HCT116 (cell line): Measurements from ENCODE around the gene ATAD3C. TPM values are rescaled to one million over a fixed set of nuclear protein-coding genes. Genes with fewer than 3 reads are reported as not detected.
"Not testable (repeated sequence)": the region's sequence is repeated elsewhere in the genome, so short reads cannot be mapped to it uniquely, and the experiment has no call there.

Experiments
- ATAC-seq: fragments of 200-7000 bp; cut with Tn5 transposase; 2 replicates; pipeline ENCODE4 v1.9.1; 2020; ENCODE audit warnings: mild to moderate bottlenecking, moderate library complexity
- BruUV-seq: library from RNA; stranded (reverse); fragments of 400-500 nt; replicated peaks from 2 replicates; lab custom pipeline; 2021; lab: Mats Ljungman, UMichigan
- CTCF ChIA-PET: fragments of 300-600 bp; sonication (Branson Sonifier 250); formaldehyde crosslinking; loops from one replicate; lab custom pipeline; 2021; ENCODE audit warnings: antibody characterized with exemption; lab: Charles Lee
- POLR2A ChIA-PET: fragments of 300-600, 350-600 bp; sonication (Branson Sonifier 250); formaldehyde crosslinking; loops from one replicate; lab custom pipeline; 2021; ENCODE audit warnings: antibody characterized with exemption; lab: Charles Lee
- RAD21 ChIA-PET, 2 experiments: fragments of 300-600 bp; sonication (Branson Sonifier 250); formaldehyde crosslinking; loops; one replicate each; lab custom pipeline; 2023; ENCODE audit warnings: low total read pairs in 2 of 2; ENCODE audit not compliant: uncharacterized antibody in 2 of 2, unreplicated experiment in 2 of 2, low non-redundant PET in 1 of 2; lab: Charles Lee
- DNase-seq: peaks from one replicate; pipeline ENCODE4 v3.0.0-alpha.2; 2010; ENCODE audit warnings: low read depth, low spot score
- H2AFZ ChIP-seq: fragments of 200-600 bp; shearing (Covaris generic), sonication (generic); 2 replicates; pipeline ENCODE4 v1.6.1; 2017; ENCODE audit warnings: low read depth, mixed run types, mixed read lengths, antibody characterized with exemption, low read length; ENCODE audit not compliant: poor library complexity, severe bottlenecking
- H3K27ac ChIP-seq: 2 replicates; pipeline ENCODE4 v1.5.1; 2012; ENCODE audit warnings: low read depth, low read length
- H3K27me3 ChIP-seq: fragments of 200-600 bp; sonication (generic); 2 replicates; pipeline ENCODE4 v1.6.1; 2016; ENCODE audit warnings: mixed run types, low read length, mixed read lengths; ENCODE audit not compliant: insufficient read depth
- H3K36me3 ChIP-seq, 2 experiments: fragments of 200-500 bp in 1 of 2; fragments of 200-600 bp in 1 of 2; sonication (Bioruptor generic) in 1 of 2; sonication (generic) in 1 of 2; 2 replicates each; pipeline versions ENCODE4 v1.5.1 to v1.6.1; 2014 to 2016; ENCODE audit warnings: low read length in 2 of 2, inconsistent platforms in 1 of 2, mixed read lengths in 1 of 2, mixed run types in 1 of 2; ENCODE audit not compliant: insufficient read depth in 2 of 2, control insufficient read depth in 1 of 2
- H3K4me1 ChIP-seq, 2 experiments: fragments of 200-600 bp in 1 of 2; sonication (generic) in 1 of 2; 2 replicates each; pipeline versions ENCODE4 v1.5.1 to v1.6.1; 2012 to 2017; ENCODE audit warnings: low read length in 2 of 2, inconsistent platforms in 1 of 2, mild to moderate bottlenecking in 1 of 2, mixed read lengths in 1 of 2, mixed run types in 1 of 2, moderate library complexity in 1 of 2; ENCODE audit not compliant: insufficient read depth in 2 of 2, control insufficient read depth in 1 of 2
- H3K4me2 ChIP-seq: fragments of 200-600 bp; sonication (generic); 2 replicates; pipeline ENCODE4 v1.6.1; 2017; ENCODE audit warnings: mixed run types, low read length, mixed read lengths
- H3K4me3 ChIP-seq, 2 experiments: fragments of 200-600 bp in 1 of 2; sonication (generic) in 1 of 2; replicated peaks in 1 of 2; 2 replicates each; pipeline ENCODE4 v1.5.1; 2011 to 2016; ENCODE audit warnings: low read length in 2 of 2, control low read depth in 1 of 2, low read depth in 1 of 2, mild to moderate bottlenecking in 1 of 2, mixed read lengths in 1 of 2, mixed run types in 1 of 2
- H3K79me2 ChIP-seq: fragments of 200-600 bp; sonication (generic); 2 replicates; pipeline ENCODE4 v1.6.1; 2017; ENCODE audit warnings: mild to moderate bottlenecking, mixed run types, low read length, moderate library complexity, mixed read lengths; ENCODE audit not compliant: insufficient read depth
- H3K9ac ChIP-seq: fragments of 200-600 bp; sonication (generic); 2 replicates; pipeline ENCODE4 v1.6.1; 2016; ENCODE audit warnings: low read length, mixed read lengths
- H3K9me2 ChIP-seq: fragments of 200-600 bp; sonication (generic), shearing (Covaris generic); 2 replicates; pipeline ENCODE4 v1.6.1; 2017; ENCODE audit warnings: mixed run types, mild to moderate bottlenecking, moderate library complexity; ENCODE audit not compliant: insufficient read depth
- H3K9me3 ChIP-seq, 2 experiments: fragments of 200-500 bp in 1 of 2; fragments of 200-600 bp in 1 of 2; sonication (Bioruptor generic) in 1 of 2; sonication (generic) in 1 of 2; 2 replicates each; pipeline ENCODE4 v1.6.1; 2014 to 2017; ENCODE audit warnings: low read length in 2 of 2, mixed read lengths in 2 of 2, inconsistent platforms in 1 of 2, low read depth in 1 of 2, mild to moderate bottlenecking in 1 of 2, mixed run types in 1 of 2, moderate library complexity in 1 of 2; ENCODE audit not compliant: control insufficient read depth in 1 of 2, insufficient read depth in 1 of 2
- H4K20me1 ChIP-seq: fragments of 200-600 bp; sonication (generic), shearing (Covaris generic); 2 replicates; pipeline ENCODE4 v1.6.1; 2017; ENCODE audit warnings: mixed run types, mild to moderate bottlenecking, moderate library complexity; ENCODE audit not compliant: insufficient read depth
- ELF1 ChIP-seq: IDR thresholded peaks from 2 replicates; pipeline ENCODE4 v1.6.1; 2012; ENCODE audit warnings: low read depth, borderline replicate concordance
- FOSL1 ChIP-seq: IDR thresholded peaks from 2 replicates; pipeline ENCODE4 v1.6.1; 2012; ENCODE audit warnings: low read depth
- JUND ChIP-seq: IDR thresholded peaks from 2 replicates; pipeline ENCODE4 v1.6.1; 2012
- POLR2A ChIP-seq: IDR thresholded peaks from 2 replicates; pipeline ENCODE4 v1.7.0; 2011; ENCODE audit warnings: borderline replicate concordance; ENCODE audit not compliant: insufficient read depth, insufficient read length; ENCODE audit errors: extremely low read depth
- POLR2AphosphoS5 ChIP-seq: IDR thresholded peaks from 2 replicates; pipeline ENCODE4 v1.6.1; 2011; ENCODE audit warnings: mild to moderate bottlenecking, low read depth, low read length, moderate library complexity
- RAD21 ChIP-seq: IDR thresholded peaks from 2 replicates; pipeline ENCODE4 v1.6.1; 2012; ENCODE audit warnings: low read depth, mild to moderate bottlenecking
- SP1 ChIP-seq: IDR thresholded peaks from 2 replicates; pipeline ENCODE4 v1.6.1; 2012; ENCODE audit warnings: low read depth
- SRF ChIP-seq: IDR thresholded peaks from 2 replicates; pipeline ENCODE4 v1.6.1; 2012; ENCODE audit warnings: low read depth
- TCF7L2 ChIP-seq: IDR thresholded peaks from 2 replicates; pipeline ENCODE4 v1.7.0; 2011; ENCODE audit warnings: borderline replicate concordance, inconsistent platforms; ENCODE audit not compliant: insufficient read depth, insufficient read length; ENCODE audit errors: extremely low read depth
- YY1 ChIP-seq: IDR thresholded peaks from 2 replicates; pipeline ENCODE4 v1.6.1; 2011; ENCODE audit warnings: low read length, low read depth, moderate library complexity, mild to moderate bottlenecking; ENCODE audit not compliant: insufficient replicate concordance; ENCODE audit errors: extremely low read depth
- ZFX ChIP-seq: fragments of 450-650 bp; IDR thresholded peaks from 2 replicates; pipeline ENCODE4 v1.6.1; 2017
- intact Hi-C: fragments of 100-400 bp; cut with micrococcal nuclease; formaldehyde crosslinking; loops from 2 replicates; pipeline ENCODE4 v1.10.0; 2022
- total RNA-seq: library from RNA; stranded (reverse); gene quantifications from one replicate; pipeline ENCODE4 v1.2.1, GENCODE V29; 2021; ENCODE audit not compliant: unreplicated experiment
- TF ChIP-seq, protein P1 (sequence below): IDR thresholded peaks from 2 replicates; pipeline ENCODE4 v1.6.1; 2012; ENCODE audit warnings: low read depth
- TF ChIP-seq, protein P2 (sequence below): IDR thresholded peaks from 2 replicates; pipeline ENCODE4 v1.6.1; 2011; ENCODE audit warnings: mild to moderate bottlenecking, low read length, moderate library complexity; ENCODE audit not compliant: insufficient replicate concordance; ENCODE audit errors: extremely low read depth

Gene ATAD3C
- total RNA-seq, 1 experiment from 2014 or later: 0.61 TPM

DNA sequence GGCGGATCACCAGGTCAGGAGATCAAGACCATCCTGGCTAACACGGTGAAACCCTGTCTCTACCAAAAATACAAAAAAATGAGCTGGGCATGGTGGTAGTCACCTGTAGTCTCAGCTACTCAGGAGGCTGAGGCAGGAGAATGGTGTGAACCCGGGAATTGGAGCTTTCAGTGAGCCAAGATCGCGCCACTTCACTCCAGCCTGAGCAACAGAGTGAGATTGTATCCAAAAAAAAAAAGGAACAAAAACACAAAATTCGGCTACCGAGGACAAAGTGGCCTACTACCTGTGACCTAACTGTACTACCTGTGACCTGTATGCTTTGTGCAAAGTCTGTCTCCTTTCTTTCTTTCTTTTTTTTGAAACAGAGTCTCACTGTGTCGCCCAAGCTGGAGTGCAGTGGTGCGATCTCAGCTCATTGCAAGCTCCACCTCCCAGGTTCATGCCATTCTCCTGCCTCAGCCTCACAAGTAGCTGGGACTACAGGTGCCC is 46.5 kb upstream of the ATAD3C start:
- intact Hi-C loops: loop anchor here (2.0 kb wide), 1 partner anchor 38 kb away; no protein-coding TSS in a partner anchor
- RAD21 ChIA-PET, H3K9me3 ChIP-seq, H3K27me3 ChIP-seq, H3K9me2 ChIP-seq, ATAC-seq, H2AFZ ChIP-seq, POLR2A ChIA-PET, H3K4me3 ChIP-seq, BruUV-seq, H3K4me2 ChIP-seq, DNase-seq, H4K20me1 ChIP-seq, H3K9ac ChIP-seq: not testable (repeated sequence)
- CTCF ChIA-PET: interaction anchor here (1.0 to 1.6 kb wide), 3 partner anchors 13 to 38 kb away, joined by 4 to 9 read pairs (median 5); partner anchors contain the start of gene AURKAIP1
- peaks cover 17 to 43% of the 10 kb centered on the region in 2 experiments for H3K36me3 ChIP-seq
- 0 out of 2 replicates have a peak overlapping the region, but pooled peaks have one; percentile 86 for H3K27ac ChIP-seq
- H3K4me1 ChIP-seq: peaks cover 19 to 49% of the 10 kb centered on the region in 2 experiments
- H3K79me2 ChIP-seq: peaks cover 85% of the 10 kb centered on the region

DNA sequence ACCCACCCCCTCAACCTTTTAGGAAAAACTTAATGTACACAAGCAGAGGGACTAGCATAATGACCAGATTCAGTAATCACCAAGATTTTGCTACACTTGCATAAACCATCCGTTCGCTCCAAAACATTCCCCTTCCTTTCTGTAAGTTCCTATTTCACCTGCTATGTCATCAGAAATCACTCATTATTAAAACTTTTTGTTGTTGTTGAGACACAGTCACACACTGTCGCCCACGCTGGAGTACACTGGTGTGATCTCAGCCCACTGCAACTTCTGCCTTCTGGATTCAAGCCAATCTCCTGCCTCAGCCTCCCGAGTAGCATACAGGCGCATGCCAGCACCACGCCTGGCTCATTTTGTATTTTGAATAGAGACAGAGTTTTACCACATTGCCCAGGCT is 45.8 kb upstream of the ATAD3C start:
- no peak overlapping the region for H3K27ac ChIP-seq
- TF ChIP-seq TCF7L2: no peak
- TF ChIP-seq POLR2AphosphoS5: no peak
- TF ChIP-seq FOSL1: no peak
- no peak for TF ChIP-seq ZFX
- TF ChIP-seq ELF1: no peak
- no peak for TF ChIP-seq RAD21
- no peak for TF ChIP-seq YY1
- TF ChIP-seq JUND: no peak
- TF ChIP-seq, protein P1, sequence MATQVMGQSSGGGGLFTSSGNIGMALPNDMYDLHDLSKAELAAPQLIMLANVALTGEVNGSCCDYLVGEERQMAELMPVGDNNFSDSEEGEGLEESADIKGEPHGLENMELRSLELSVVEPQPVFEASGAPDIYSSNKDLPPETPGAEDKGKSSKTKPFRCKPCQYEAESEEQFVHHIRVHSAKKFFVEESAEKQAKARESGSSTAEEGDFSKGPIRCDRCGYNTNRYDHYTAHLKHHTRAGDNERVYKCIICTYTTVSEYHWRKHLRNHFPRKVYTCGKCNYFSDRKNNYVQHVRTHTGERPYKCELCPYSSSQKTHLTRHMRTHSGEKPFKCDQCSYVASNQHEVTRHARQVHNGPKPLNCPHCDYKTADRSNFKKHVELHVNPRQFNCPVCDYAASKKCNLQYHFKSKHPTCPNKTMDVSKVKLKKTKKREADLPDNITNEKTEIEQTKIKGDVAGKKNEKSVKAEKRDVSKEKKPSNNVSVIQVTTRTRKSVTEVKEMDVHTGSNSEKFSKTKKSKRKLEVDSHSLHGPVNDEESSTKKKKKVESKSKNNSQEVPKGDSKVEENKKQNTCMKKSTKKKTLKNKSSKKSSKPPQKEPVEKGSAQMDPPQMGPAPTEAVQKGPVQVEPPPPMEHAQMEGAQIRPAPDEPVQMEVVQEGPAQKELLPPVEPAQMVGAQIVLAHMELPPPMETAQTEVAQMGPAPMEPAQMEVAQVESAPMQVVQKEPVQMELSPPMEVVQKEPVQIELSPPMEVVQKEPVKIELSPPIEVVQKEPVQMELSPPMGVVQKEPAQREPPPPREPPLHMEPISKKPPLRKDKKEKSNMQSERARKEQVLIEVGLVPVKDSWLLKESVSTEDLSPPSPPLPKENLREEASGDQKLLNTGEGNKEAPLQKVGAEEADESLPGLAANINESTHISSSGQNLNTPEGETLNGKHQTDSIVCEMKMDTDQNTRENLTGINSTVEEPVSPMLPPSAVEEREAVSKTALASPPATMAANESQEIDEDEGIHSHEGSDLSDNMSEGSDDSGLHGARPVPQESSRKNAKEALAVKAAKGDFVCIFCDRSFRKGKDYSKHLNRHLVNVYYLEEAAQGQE: no peak
- TF ChIP-seq SP1: no peak
- no peak for TF ChIP-seq SRF
- TF ChIP-seq, protein P2, sequence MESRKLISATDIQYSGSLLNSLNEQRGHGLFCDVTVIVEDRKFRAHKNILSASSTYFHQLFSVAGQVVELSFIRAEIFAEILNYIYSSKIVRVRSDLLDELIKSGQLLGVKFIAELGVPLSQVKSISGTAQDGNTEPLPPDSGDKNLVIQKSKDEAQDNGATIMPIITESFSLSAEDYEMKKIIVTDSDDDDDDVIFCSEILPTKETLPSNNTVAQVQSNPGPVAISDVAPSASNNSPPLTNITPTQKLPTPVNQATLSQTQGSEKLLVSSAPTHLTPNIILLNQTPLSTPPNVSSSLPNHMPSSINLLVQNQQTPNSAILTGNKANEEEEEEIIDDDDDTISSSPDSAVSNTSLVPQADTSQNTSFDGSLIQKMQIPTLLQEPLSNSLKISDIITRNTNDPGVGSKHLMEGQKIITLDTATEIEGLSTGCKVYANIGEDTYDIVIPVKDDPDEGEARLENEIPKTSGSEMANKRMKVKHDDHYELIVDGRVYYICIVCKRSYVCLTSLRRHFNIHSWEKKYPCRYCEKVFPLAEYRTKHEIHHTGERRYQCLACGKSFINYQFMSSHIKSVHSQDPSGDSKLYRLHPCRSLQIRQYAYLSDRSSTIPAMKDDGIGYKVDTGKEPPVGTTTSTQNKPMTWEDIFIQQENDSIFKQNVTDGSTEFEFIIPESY: no peak
- no peak for TF ChIP-seq POLR2A
- CTCF ChIA-PET: no interaction called here
- H3K4me2 ChIP-seq: no peak overlapping the region
- H3K9ac ChIP-seq: no peak overlapping the region
- peaks cover 9% of the 10 kb centered on the region; the same call in 1 of the 2 replicates for H4K20me1 ChIP-seq
- intact Hi-C loops: loop anchor here (2.0 kb wide), 1 partner anchor 37 kb away; no protein-coding TSS in a partner anchor
- RAD21 ChIA-PET: no interaction called here
- DNase-seq: no peak
- peaks cover 23 to 50% of the 10 kb centered on the region in 2 experiments for H3K4me1 ChIP-seq
- H3K36me3 ChIP-seq: peaks cover 17 to 42% of the 10 kb centered on the region in 2 experiments
- no peaks in the 10 kb centered on the region for H3K9me2 ChIP-seq
- no peaks in the 10 kb centered on the region for H3K9me3 ChIP-seq
- no TSS peak for BruUV-seq
- H3K27me3 ChIP-seq: no peaks in the 10 kb centered on the region
- POLR2A ChIA-PET: no interaction called here
- H3K79me2 ChIP-seq: peaks cover 85% of the 10 kb centered on the region
- no peak overlapping the region for H3K4me3 ChIP-seq
- no peak for ATAC-seq
- H2AFZ ChIP-seq: no peak overlapping the region
